RWPE2 (cell line): ENCODE measurements around the gene METTL1.
A peak's percentile ranks its signal among the peaks of the same experiment; 100 is the strongest.

Source experiments
- ATAC-seq: fragments of 200-7000 bp; cut with Tn5 transposase; 3 replicates; pipeline ENCODE4 v1.9.1; 2021; ENCODE audit warnings: low read depth
- DNase-seq: peaks from one replicate; pipeline ENCODE4 v3.0.0-alpha.2; 2020; ENCODE audit warnings: low spot score
- H3K27ac ChIP-seq: fragments of 450-650 bp; 2 replicates; pipeline ENCODE4 v1.5.1; 2017; ENCODE audit warnings: mild to moderate bottlenecking; ENCODE audit not compliant: poor library complexity, severe bottlenecking
- H3K27me3 ChIP-seq: fragments of 250-450 bp; sonication (Bioruptor Pico); 2 replicates; pipeline ENCODE4 v1.5.1; 2021; ENCODE audit warnings: mild to moderate bottlenecking, moderate library complexity; ENCODE audit not compliant: insufficient read depth, poor library complexity, severe bottlenecking
- H3K36me3 ChIP-seq: fragments of 250-450 bp; sonication (Bioruptor Pico); 2 replicates; pipeline ENCODE4 v1.5.1; 2020; ENCODE audit warnings: low read depth, mild to moderate bottlenecking, moderate library complexity
- H3K4me1 ChIP-seq: fragments of 250-450 bp; sonication (Bioruptor Pico); 2 replicates; pipeline ENCODE4 v1.5.1; 2021; ENCODE audit warnings: mild to moderate bottlenecking, moderate library complexity; ENCODE audit not compliant: insufficient read depth, poor library complexity, severe bottlenecking
- H3K4me3 ChIP-seq: fragments of 250-450 bp; sonication (Bioruptor Pico); 2 replicates; pipeline ENCODE4 v1.5.1; 2021; ENCODE audit warnings: mild to moderate bottlenecking, moderate library complexity; ENCODE audit not compliant: severe bottlenecking
- H3K9me3 ChIP-seq: fragments of 250-450 bp; sonication (Bioruptor Pico); 2 replicates; pipeline ENCODE4 v1.5.1; 2021; ENCODE audit warnings: mild to moderate bottlenecking, moderate library complexity; ENCODE audit not compliant: severe bottlenecking
- TF ChIP-seq, protein P1 (sequence below): fragments of 450-650 bp; IDR thresholded peaks from one replicate; pipeline ENCODE4 v1.5.1; 2017; ENCODE audit warnings: mild to moderate bottlenecking, moderate library complexity; ENCODE audit not compliant: poor library complexity, severe bottlenecking

The METTL1 gene

DNA sequence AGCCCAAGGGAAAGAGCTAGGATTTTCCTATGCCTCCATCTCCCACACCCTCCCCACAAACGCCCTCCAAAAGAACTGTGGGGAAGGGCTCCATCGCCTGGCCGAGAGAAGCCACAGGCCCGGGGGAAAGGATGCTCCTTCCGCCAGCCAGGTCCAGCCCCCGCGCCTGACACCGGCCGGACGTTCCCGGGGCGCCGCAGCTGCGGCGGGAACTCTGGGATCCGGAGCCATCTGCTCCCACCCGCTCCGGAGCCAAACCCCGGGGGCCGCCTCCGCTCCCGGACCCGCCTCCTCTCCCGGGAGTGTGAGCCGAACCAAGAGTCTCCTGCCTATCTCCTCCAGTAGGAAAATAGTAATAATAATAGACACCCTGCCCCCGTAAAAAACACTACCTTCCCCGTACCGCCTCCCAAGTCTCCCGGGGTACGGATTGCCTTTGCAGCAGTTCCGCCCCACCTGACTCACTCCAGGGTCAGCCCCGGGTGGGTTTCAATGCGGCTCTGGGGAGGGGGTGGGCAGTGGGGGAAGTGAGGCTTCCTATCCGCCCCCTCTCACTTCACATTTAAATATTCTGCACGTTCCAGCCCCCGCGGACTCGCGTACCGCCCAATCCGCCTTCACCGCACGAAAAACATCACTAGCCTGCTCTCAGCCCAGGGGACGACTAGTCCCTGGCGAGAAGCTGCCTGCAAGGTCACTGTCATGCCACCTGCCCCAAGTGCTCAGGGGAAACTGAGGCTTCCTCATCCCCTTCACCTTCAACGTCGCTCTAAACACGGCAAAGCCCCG is 35.8 kb downstream of the METTL1 start:
- Histone ChIP-seq H3K9me3 (no peaks in the 10 kb centered on the region), H3K36me3 (no peaks in the 10 kb centered on the region), H3K4me1 (no peaks in the 10 kb centered on the region), H3K27me3 (peaks cover 53% of the 10 kb centered on the region), H3K27ac (no peak overlapping the region), H3K4me3 (peak overlapping the region; percentile 18)
- TF ChIP-seq, protein P1, sequence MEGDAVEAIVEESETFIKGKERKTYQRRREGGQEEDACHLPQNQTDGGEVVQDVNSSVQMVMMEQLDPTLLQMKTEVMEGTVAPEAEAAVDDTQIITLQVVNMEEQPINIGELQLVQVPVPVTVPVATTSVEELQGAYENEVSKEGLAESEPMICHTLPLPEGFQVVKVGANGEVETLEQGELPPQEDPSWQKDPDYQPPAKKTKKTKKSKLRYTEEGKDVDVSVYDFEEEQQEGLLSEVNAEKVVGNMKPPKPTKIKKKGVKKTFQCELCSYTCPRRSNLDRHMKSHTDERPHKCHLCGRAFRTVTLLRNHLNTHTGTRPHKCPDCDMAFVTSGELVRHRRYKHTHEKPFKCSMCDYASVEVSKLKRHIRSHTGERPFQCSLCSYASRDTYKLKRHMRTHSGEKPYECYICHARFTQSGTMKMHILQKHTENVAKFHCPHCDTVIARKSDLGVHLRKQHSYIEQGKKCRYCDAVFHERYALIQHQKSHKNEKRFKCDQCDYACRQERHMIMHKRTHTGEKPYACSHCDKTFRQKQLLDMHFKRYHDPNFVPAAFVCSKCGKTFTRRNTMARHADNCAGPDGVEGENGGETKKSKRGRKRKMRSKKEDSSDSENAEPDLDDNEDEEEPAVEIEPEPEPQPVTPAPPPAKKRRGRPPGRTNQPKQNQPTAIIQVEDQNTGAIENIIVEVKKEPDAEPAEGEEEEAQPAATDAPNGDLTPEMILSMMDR, result peak; percentile 57
- DNase-seq, result no peak
- ATAC-seq, result peak; percentile 68

DNA sequence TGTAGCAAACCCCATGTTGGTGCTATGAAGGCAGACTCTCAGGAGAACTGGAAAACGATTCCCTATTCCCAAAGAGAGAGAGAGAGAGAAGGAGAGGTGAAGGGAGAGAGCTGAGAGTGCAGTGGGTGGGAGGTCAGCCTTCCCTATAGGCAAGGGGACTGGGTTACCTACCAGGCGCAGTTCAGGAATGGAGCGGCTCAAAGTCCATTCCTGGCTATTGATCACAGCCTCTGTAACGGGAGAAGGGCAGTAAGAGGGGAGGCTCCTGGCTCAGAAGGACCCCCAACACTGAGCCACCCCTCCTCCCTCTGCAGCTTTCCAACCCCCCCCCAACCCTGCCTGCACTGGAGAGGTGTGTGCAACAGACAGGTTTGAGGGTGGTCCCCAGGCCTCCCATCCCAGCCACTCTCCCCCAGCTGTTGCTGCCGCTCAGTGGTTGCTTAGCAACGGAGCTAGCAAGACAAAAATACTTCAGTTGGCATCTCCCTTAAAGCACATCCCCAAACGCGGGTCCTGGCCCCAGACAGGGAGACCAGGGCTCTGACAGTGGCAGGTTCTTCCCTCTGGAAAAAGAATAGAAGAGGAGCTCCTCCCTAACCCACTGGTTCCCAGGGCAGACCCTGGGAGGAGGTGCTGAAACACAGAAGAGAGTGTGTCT is 36.6 kb downstream of the METTL1 start:
- TF ChIP-seq, protein P1, result no peak
- Histone ChIP-seq H3K36me3 (no peaks in the 10 kb centered on the region), H3K4me1 (no peaks in the 10 kb centered on the region), H3K4me3 (no peak overlapping the region), H3K27me3 (peaks cover 51% of the 10 kb centered on the region), H3K27ac (no peak overlapping the region), H3K9me3 (no peaks in the 10 kb centered on the region)
- no peak for ATAC-seq
- no peak for DNase-seq

DNA sequence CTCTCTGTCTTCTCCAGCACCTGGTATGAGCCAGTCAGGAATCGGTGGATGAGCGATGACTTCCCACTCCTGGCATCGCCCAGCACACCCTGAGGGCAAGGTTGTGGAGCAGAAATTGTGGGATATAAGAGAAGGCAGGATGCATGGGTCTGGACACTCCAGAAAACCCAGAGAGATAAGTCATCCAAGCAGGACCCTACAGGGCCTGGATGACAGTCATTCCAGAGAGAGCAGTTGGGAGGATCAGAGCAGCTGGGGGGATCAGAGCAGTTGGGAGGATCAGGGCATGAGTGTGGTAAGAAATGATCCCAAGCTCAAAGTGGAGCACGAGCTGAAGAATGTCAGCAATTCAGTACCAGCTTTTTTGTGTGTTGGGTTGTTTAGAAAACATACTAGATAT is 37.3 kb downstream of the METTL1 start:
- no peaks in the 10 kb centered on the region for H3K36me3 ChIP-seq
- H3K4me3 ChIP-seq, result no peak overlapping the region
- DNase-seq, result no peak
- no peaks in the 10 kb centered on the region for H3K4me1 ChIP-seq
- no peak overlapping the region for H3K27ac ChIP-seq
- H3K9me3 ChIP-seq, result no peaks in the 10 kb centered on the region
- TF ChIP-seq, protein P1, result no peak
- no peak for ATAC-seq
- H3K27me3 ChIP-seq, result peaks cover 43% of the 10 kb centered on the region

DNA sequence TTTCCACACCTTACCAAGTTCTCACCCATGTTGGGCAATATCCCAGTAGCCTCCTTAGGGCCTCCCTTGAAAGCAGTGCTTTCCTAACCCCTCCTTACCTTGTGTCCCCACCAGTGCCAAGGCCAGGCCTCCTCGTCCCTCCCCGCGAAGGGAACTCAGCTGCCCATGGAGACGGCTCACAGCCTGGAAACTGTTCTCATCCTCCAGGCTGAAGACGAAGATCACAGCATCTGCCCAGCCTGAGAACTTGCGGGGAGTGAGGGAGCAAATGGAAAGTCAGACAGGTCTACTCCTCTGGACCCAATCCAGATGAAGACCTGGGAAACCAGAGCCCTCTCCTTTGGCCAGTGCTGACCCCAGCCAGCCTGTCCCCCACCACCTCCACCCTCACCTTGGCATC is 38.0 kb downstream of the METTL1 start:
- DNase-seq (no peak), ATAC-seq (no peak)
- Histone ChIP-seq H3K27me3 (peaks cover 37% of the 10 kb centered on the region), H3K4me3 (no peak overlapping the region), H3K4me1 (no peaks in the 10 kb centered on the region), H3K9me3 (no peaks in the 10 kb centered on the region), H3K36me3 (no peaks in the 10 kb centered on the region), H3K27ac (no peak overlapping the region)
- TF ChIP-seq, protein P1, result no peak
